T-helper 2 cell treated with Interferon-gamma antibody and Interleukin-4, amounts not matched to agents 100 ng/mL and 5 ng/mL, for 36 hours (primary cell): ENCODE measurements around the gene TMEM238. TPM values are rescaled to one million over a fixed set of nuclear protein-coding genes. Genes with fewer than 3 reads are reported as not detected.
"Not testable (repeated sequence)": the region's sequence is repeated elsewhere in the genome, so short reads cannot be mapped to it uniquely, and the experiment has no call there.

Experiments
- intact Hi-C: fragments of 100-400 bp; cut with micrococcal nuclease; formaldehyde crosslinking; loops from one replicate; pipeline ENCODE4 v1.15.1; 2023
- total RNA-seq: library from RNA; stranded (reverse); gene quantifications from 2 replicates; pipeline ENCODE4 v1.2.3, GENCODE V29; 2022

TMEM238 gene, protein sequence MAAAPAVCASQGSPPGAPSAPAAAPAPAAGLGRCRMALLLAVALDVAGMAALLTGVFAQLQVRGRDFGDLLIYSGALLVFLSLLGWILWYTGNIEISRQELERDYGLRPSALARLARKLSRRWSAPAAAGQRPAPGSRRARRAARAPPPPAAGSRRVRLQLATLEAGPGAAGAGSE
- 10.3 and 11.7 TPM in 2 replicates for total RNA-seq

- intact Hi-C loops = loop anchor here (10.0 kb wide), 1 partner anchor 250 kb away; no protein-coding TSS in a partner anchor
These were observed at the start of gene TMEM238 for GRCh38 chr19:55384131-55384919. TSS of gene TMEM238 (minus strand) at chr19:55384292. CDS start at chr19:55384259, 33 bp downstream.

GRCh38 chr19:55433292-55433691 lies 49.2 kb upstream of the TMEM238 start:
- intact Hi-C loops = no loop called here

GRCh38 chr19:55432241-55432959 lies 48.3 kb upstream of the TMEM238 start:
- intact Hi-C loops = no loop called here

GRCh38 chr19:55431183-55431582 lies 47.1 kb upstream of the TMEM238 start:
- intact Hi-C loops = no loop called here

- intact Hi-C loops = no loop called here
These were observed 42.0 kb upstream of the TMEM238 start for GRCh38 chr19:55426042-55426441.

DNA sequence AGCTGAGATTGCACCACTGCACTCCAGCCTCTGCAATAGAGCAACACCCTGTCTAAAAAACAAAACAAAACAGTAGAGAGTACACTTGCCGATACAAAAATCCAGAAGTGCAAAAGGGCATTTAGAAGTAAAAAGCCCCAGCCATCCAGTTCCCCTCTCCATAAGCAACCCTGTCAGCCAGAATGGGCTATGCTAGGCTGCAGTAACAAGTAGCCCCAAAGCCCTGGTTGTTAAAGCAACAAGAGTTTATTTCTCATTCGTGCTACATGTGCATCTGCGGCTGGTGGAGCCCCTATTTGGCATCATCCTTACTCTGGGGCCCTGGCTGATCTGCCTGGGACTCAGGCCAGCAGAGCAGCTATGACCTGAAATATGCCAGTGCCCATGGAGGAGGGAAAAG lies 40.4 kb upstream of the TMEM238 start:
- intact Hi-C loops = no loop called here

DNA sequence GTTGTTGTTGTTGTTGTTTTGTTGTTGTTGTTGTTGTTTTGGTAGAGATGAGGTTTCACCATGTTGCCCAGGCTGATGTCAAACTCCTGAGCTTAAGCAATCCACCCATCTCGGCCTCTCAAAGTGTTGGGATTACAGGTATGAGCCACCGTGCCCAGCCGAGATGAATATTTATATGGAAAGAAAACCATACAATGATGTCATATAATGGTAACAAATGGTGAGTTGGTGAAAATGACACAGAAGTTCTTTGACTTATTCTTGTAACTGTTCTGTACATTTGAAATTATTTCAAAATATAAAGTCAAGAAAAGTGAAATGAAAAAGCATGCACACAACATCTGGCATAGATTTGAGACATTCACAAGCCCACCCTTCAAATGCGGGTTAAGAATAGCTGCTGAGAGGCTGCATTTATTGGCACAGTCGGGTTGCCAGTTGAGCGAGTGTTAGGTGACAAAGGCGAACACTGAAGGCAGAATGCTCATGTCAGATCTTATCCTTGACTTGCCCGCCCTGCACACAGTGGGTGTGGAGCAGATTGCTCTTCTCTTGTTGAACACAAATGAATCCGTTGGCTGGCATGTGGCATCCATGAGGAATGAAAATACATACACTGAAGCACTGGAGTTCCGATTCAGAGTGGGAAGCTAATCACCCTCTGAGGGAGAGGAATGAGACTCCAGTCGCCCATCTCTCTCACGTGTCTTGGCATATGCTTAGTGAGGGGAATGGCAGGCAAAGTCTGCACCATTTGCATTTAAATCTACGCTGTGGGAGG lies 39.3 kb upstream of the TMEM238 start:
- intact Hi-C loops = no loop called here

DNA sequence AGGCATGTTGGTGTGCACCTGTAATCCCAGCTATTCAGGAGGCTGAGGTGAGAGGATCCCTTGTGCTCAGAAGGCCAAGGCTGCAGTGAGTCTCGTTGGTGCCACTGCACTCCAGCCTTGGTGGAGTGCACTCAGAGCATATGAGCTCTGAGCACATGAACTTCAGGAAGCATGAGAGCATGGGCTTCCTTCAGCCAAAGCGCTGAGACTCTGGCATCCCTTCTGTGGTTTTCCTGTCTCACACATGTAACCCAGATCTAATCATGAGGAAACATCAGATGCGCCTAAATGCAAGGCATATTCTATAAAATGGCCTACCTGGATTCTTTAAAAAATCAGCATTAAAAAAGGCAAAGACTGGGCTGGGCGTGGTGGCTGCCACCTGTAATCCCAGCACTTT lies 37.2 kb upstream of the TMEM238 start:
- intact Hi-C loops = not testable (repeated sequence)

DNA sequence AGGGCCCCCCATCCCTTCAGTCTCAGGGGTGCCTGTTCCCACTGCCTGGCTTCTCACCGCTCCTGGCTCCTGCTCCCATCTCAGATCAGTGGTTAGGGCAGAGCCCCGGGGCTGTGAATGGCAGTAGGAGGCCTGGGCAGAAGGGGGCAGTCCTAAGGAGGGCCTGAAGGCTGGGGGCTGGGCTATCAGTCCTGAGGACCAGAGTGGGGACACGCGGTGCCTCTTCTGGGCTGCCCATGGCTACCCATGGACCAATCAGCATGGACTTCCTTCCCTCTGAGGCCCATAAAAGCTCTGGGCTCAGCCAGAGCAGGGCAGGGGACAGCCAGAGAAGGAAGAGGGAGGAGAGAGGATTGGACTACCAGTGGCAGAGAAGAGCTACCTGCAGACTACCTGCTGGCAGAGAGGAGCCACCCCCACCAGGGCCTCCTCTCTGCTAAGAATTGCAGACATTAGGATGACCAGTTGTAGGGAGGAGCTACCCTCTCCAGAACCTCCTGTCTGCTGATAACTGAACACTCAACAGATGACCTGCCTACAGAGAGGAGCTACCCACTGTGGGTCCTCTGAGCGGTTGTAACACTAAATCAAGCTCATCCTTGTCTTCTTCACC lies 35.6 kb upstream of the TMEM238 start:
- intact Hi-C loops = loop anchor here (10.0 kb wide), 1 partner anchor 255 kb away; the partner anchor contains the start of gene DNAAF3

GRCh38 chr19:55419103-55419502 lies 35.0 kb upstream of the TMEM238 start:
- intact Hi-C loops = loop anchor here (10.0 kb wide), 1 partner anchor 254 kb away; the partner anchor contains the start of gene DNAAF3

DNA sequence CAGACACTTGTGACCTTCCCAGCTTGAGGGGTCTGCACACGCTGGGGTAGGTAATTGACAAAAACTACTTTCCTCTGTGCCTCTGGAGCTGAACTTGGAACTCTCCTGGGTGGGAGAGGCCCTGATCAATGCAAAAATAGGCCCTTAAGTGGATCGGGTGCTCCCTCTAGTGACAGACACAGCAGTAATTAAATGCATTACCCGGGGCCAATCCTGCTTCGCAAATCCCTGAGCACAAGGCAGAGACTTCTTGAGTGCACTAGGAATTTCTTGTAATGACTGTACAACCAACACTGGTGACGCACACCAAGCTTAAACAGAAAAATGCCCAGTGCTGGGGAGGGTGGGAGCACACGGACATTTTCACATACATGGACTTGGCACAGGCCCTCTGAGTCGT lies 34.1 kb upstream of the TMEM238 start:
- intact Hi-C loops = loop anchor here (10.0 kb wide), 1 partner anchor 253 kb away; the partner anchor contains the start of gene DNAAF3

- intact Hi-C loops = loop anchor here (10.0 kb wide), 1 partner anchor 245 kb away; the partner anchor contains the start of gene DNAAF3
These were observed 26.1 kb upstream of the TMEM238 start for GRCh38 chr19:55410168-55410567.

- intact Hi-C loops = loop anchor here (5.0 kb wide), 2 partner anchors 107 to 292 kb away; partner anchors contain the start of gene PPP1R12C
These were observed 25.1 kb upstream of the TMEM238 start for GRCh38 chr19:55409179-55409578.

GRCh38 chr19:55408533-55408872 lies 24.4 kb upstream of the TMEM238 start:
- intact Hi-C loops = loop anchor here (1.0 to 5.0 kb wide), 7 partner anchors 68 to 291 kb away; partner anchors contain the start of genes HSPBP1, KMT5C, PPP1R12C and PPP6R1

GRCh38 chr19:55407800-55408532 lies 23.9 kb upstream of the TMEM238 start:
- intact Hi-C loops = loop anchor here (1.0 to 5.0 kb wide), 8 partner anchors 23 to 291 kb away; partner anchors contain the start of genes HSPBP1, KMT5C, PPP1R12C and PPP6R1

DNA sequence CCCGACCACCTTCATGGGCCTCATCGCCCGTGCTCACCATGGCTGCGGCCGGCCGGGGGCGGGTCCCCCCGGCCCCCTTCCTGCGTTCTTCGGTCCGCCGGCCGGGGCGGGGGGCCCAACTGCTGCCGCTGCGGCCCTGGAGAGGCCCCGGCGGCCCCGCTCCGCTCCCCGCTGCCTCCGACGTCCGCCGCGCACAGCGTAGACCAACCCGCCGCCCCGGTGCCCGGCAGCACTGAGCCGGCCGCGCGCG lies 23.4 kb upstream of the TMEM238 start, which contains the start of gene UBE2S:
Gene UBE2S (minus strand): TSS at position 239 of the 250 bp plus-strand sequence. CDS start 199 bp downstream, at position 40.
- intact Hi-C loops = loop anchor here (1.0 to 5.0 kb wide), 3 partner anchors 22 to 290 kb away; partner anchors contain the start of genes PPP1R12C and RPL28

DNA sequence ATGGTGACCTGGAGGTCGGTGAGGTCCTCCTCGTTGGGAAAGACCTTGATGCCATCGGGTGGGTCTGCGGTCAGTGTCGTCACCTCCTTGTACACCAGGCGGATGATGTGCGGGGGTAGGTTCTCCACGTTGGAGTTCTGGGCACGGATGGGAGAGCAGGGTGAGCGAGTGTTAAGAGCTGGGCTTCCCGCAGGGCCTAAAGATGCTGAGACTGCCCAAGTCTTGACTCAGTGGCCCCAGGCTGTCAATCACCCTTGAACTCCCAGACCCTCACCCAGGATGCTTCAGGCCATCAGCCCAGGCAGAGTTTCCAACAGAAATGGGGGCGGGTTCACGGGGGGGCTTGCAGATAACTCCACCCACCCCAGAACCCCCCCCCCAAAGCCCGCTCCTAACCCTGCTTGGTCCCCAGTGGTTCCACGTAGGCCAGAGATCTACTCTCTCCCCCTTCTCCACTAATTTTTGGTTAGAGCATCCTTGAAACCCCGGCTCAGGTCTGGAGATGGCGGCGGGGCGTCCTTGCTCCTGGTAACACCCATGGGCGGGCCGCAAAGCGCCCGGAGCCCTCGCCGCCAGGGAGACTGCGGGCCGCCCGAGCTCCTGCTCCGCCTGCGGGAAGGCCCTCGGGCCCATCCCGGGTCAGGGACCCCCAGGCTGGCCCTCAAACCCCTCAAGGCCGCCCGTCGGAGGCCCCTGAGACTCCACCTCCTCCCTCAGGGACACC lies 22.9 kb upstream of the TMEM238 start:
- intact Hi-C loops = loop anchor here (1.0 to 5.0 kb wide), 3 partner anchors 22 to 290 kb away; partner anchors contain the start of genes PPP1R12C and RPL28

GRCh38 chr19:55406091-55406825 lies 22.2 kb upstream of the TMEM238 start:
- intact Hi-C loops = loop anchor here (5.0 kb wide), 2 partner anchors 104 to 289 kb away; partner anchors contain the start of gene PPP1R12C
